Osteoblast (primary cell): ENCODE measurements around the gene SOST. TPM values are rescaled to one million over a fixed set of nuclear protein-coding genes. Genes with fewer than 3 reads are reported as not detected.

Source experiments
- DNase-seq: peaks from one replicate; pipeline ENCODE4 v3.0.0; 2011; ENCODE audit warnings: low spot score, mixed read lengths; ENCODE audit not compliant: insufficient read length; ENCODE audit errors: missing footprints
- H2AFZ ChIP-seq: 2 replicates; pipeline ENCODE4 v1.6.0; 2011; ENCODE audit warnings: mild to moderate bottlenecking, low read length
- H3K27ac ChIP-seq: 2 replicates; pipeline ENCODE4 v1.5.1; 2011; ENCODE audit warnings: mild to moderate bottlenecking, low read depth, low read length, moderate library complexity
- H3K27me3 ChIP-seq: 2 replicates; pipeline ENCODE4 v1.6.0; 2012; ENCODE audit warnings: mild to moderate bottlenecking, control low read depth, inconsistent platforms, low read length, moderate library complexity; ENCODE audit not compliant: insufficient read depth
- H3K36me3 ChIP-seq: 2 replicates; pipeline ENCODE4 v1.5.1; 2011; ENCODE audit warnings: mild to moderate bottlenecking, low read length, control low read depth, moderate library complexity; ENCODE audit not compliant: insufficient read depth
- H3K4me1 ChIP-seq: 2 replicates; pipeline ENCODE4 v1.5.1; 2011; ENCODE audit warnings: mild to moderate bottlenecking, low read length, control low read depth, moderate library complexity; ENCODE audit not compliant: insufficient read depth
- H3K4me2 ChIP-seq: 2 replicates; pipeline ENCODE4 v1.6.0; 2011; ENCODE audit warnings: mild to moderate bottlenecking, low read length; ENCODE audit not compliant: insufficient read depth
- H3K4me3 ChIP-seq: fragments of 200-600 bp; sonication (generic); 3 replicates; pipeline ENCODE4 v1.5.1; 2012; ENCODE audit warnings: mild to moderate bottlenecking, low read length, inconsistent platforms; ENCODE audit not compliant: insufficient read depth
- H3K79me2 ChIP-seq: 2 replicates; pipeline ENCODE4 v1.6.0; 2012; ENCODE audit warnings: mild to moderate bottlenecking, low read length, control low read depth, inconsistent platforms; ENCODE audit not compliant: insufficient read depth
- H3K9me3 ChIP-seq: 2 replicates; pipeline ENCODE4 v1.5.1; 2011; ENCODE audit warnings: low read depth, low read length, control low read depth
- H4K20me1 ChIP-seq: 2 replicates; pipeline ENCODE4 v1.6.0; 2012; ENCODE audit warnings: mild to moderate bottlenecking, low read length, control low read depth; ENCODE audit not compliant: insufficient read depth
- total RNA-seq: library from RNA; depleted of rRNA; stranded (reverse); fragments of >200 nt; gene quantifications from 2 replicates; pipeline ENCODE4 v1.2.3, GENCODE V29; 2012
- TF ChIP-seq, protein P1 (sequence below): IDR thresholded peaks from 2 replicates; pipeline ENCODE4 v1.5.1; 2011; ENCODE audit warnings: mild to moderate bottlenecking, low read depth, low read length, moderate library complexity; ENCODE audit errors: extremely low read depth

SOST gene
- total RNA-seq, 1 donor = not detected

DNA sequence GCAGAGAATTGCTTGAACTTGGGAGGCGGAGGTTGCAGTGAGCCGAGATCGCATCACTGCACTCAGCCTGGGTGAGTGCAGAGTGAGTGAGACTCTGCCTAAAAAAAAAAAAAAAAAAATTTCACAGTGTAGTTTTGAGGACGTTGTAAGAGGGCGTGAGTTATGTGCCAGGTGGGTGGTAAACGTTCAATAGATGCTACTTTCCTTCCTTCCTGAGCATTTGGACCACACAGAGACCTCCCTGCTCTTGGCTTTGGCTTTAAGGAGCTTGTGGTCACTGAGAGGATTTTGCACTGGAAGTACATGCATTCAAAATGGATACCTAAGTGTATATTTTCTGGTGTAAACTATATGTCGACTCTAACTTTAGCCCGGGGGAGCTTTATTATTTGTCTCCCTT lies 30.5 kb downstream of the SOST start:
- Histone ChIP-seq H3K4me2 (no peak overlapping the region), H3K36me3 (no peaks in the 10 kb centered on the region), H3K4me1 (peaks cover 21% of the 10 kb centered on the region), H3K4me3 (no peak overlapping the region), H3K9me3 (no peaks in the 10 kb centered on the region), H3K27me3 (no peaks in the 10 kb centered on the region), H2AFZ (no peak overlapping the region), H3K27ac (no peak overlapping the region), H3K79me2 (no peaks in the 10 kb centered on the region), H4K20me1 (no peaks in the 10 kb centered on the region)
- no peak for DNase-seq
- TF ChIP-seq, protein P1, sequence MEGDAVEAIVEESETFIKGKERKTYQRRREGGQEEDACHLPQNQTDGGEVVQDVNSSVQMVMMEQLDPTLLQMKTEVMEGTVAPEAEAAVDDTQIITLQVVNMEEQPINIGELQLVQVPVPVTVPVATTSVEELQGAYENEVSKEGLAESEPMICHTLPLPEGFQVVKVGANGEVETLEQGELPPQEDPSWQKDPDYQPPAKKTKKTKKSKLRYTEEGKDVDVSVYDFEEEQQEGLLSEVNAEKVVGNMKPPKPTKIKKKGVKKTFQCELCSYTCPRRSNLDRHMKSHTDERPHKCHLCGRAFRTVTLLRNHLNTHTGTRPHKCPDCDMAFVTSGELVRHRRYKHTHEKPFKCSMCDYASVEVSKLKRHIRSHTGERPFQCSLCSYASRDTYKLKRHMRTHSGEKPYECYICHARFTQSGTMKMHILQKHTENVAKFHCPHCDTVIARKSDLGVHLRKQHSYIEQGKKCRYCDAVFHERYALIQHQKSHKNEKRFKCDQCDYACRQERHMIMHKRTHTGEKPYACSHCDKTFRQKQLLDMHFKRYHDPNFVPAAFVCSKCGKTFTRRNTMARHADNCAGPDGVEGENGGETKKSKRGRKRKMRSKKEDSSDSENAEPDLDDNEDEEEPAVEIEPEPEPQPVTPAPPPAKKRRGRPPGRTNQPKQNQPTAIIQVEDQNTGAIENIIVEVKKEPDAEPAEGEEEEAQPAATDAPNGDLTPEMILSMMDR = no peak

DNA sequence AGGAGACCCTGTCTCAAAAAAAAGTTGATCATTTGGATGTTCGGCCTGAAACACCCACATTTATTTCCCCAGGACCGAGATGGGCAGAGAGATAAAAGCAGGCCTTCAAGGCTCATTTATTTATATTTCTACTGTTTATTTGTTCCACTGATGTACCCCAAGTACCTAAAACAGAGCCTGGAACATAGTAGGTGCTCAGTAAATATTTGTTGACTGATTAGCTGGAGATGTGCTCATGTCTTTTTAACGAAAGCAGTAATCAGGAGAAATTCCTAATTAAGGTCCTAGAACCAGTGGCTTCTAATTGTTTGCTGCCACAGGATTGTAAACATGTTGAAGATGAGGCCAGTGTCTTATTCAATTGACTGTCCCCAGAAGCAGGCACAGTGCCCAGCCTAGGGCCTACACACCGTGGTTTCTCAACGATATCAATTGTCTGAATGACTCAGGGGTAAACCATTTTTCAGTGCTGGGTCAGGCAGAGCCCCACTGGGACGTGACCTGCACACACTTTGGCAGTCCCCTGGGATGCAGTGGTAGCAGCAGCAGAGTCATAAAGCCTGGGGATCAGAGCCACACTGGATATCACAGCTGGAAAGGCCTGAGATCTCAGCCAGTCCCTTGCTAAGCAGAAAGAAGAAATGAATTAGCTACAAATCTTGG lies 34.8 kb downstream of the SOST start:
- H2AFZ ChIP-seq = no peak overlapping the region
- no peaks in the 10 kb centered on the region for H4K20me1 ChIP-seq
- peaks cover 2% of the 10 kb centered on the region for H3K27me3 ChIP-seq
- DNase-seq = peak; percentile 88
- peaks cover 21% of the 10 kb centered on the region for H3K4me1 ChIP-seq
- H3K4me2 ChIP-seq = peak overlapping the region; percentile 9
- no peaks in the 10 kb centered on the region for H3K79me2 ChIP-seq
- H3K9me3 ChIP-seq = no peaks in the 10 kb centered on the region
- no peak overlapping the region for H3K4me3 ChIP-seq
- H3K36me3 ChIP-seq = no peaks in the 10 kb centered on the region
- TF ChIP-seq, protein P1 = no peak
- no peak overlapping the region for H3K27ac ChIP-seq

DNA sequence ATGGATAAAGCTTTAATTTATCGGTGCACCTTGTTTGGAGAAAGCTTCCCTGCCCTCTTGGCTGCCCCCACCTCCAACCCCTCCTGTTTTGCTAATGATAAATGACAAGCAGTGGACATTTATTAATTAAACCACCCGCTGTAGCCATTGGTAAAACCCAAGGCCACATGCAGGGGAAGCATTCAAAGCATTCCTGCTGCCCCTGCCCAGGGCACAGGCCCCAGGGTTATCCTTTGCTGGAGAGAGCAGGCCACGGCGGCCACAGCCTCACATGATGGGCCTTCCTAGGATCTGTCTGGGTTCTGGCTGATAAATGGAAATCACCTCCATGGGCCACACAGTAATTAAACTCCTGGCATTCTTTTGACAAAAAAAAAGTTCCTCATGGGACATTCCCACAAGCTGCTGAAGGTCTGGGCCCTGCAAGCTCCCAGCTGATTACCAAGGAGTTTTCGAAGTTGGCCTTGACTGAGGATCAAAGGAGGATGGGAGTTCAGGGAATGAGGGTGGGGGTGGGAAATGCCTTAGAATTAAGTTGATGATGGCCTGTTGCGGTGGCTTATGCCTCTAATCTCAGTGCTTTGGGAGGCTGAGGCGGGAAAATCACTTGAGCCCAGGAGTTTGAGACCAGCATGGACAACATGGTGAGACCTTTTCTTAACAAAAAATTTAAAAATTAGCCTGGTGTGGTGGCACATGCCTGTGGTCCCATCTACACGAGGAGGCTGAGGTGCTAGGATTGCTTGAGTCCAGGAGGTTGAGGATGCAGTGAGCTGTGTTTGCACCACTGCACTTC lies 35.5 kb downstream of the SOST start:
- no peaks in the 10 kb centered on the region for H3K79me2 ChIP-seq
- TF ChIP-seq, protein P1 = no peak
- H4K20me1 ChIP-seq = no peaks in the 10 kb centered on the region
- H3K4me1 ChIP-seq = peaks cover 21% of the 10 kb centered on the region
- H3K27me3 ChIP-seq = peaks cover 4% of the 10 kb centered on the region
- H3K4me3 ChIP-seq = no peak overlapping the region
- no peak overlapping the region for H3K27ac ChIP-seq
- H3K9me3 ChIP-seq = no peaks in the 10 kb centered on the region
- no peak overlapping the region for H2AFZ ChIP-seq
- DNase-seq = no peak
- H3K4me2 ChIP-seq = no peak overlapping the region
- H3K36me3 ChIP-seq = no peaks in the 10 kb centered on the region

DNA sequence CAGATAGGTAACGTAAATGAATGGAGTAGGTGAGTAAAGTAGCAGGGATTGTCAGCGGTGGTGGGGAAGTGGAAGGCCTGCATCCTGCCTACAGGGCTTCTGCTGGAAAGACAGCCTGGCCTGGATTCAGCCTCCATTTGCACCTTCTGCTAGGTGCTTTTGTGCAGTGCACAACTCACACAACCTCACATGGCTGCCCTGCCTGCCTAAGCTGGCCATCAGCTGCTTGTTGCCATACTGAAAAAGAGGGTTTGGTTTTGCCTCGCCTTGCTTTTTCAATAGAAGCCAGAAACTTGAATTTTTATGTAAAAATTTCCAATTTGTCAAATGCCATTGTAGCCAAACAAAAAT lies 36.3 kb downstream of the SOST start:
- Histone ChIP-seq H2AFZ (no peak overlapping the region), H3K4me3 (no peak overlapping the region), H3K27me3 (peaks cover 4% of the 10 kb centered on the region), H3K79me2 (no peaks in the 10 kb centered on the region), H3K4me2 (no peak overlapping the region), H3K9me3 (no peaks in the 10 kb centered on the region), H4K20me1 (no peaks in the 10 kb centered on the region), H3K27ac (no peak overlapping the region), H3K36me3 (no peaks in the 10 kb centered on the region), H3K4me1 (peaks cover 21% of the 10 kb centered on the region)
- TF ChIP-seq, protein P1 = no peak
- DNase-seq = no peak
